IMR-90 (cell line): ENCODE measurements around the gene INPP5J. TPM values are rescaled to one million over a fixed set of nuclear protein-coding genes. Genes with fewer than 3 reads are reported as not detected.

ENCODE experiments used
- ATAC-seq: fragments of 200-7000 bp; cut with Tn5 transposase; 2 replicates; pipeline ENCODE4 v1.9.1; 2020; ENCODE audit warnings: low read depth, mild to moderate bottlenecking, moderate library complexity
- BruUV-seq: library from RNA; stranded (reverse); fragments of 400-500 nt; replicated peaks from 2 replicates; lab custom pipeline; 2021; lab: Mats Ljungman, UMichigan
- CTCF ChIA-PET: fragments of 300-600 bp; formaldehyde crosslinking; extraction: SDS; loops from one replicate; lab custom pipeline; 2021; ENCODE audit warnings: antibody characterized with exemption; lab: Yijun Ruan, JAX
- POLR2A ChIA-PET: fragments of 300-600 bp; sonication (Branson Sonifier 250); formaldehyde crosslinking; loops from one replicate; lab custom pipeline; 2022; ENCODE audit warnings: antibody characterized with exemption; ENCODE audit not compliant: unreplicated experiment; lab: Charles Lee
- DNase-seq: peaks from one replicate; pipeline ENCODE4 v3.0.0; 2013
- H2AFZ ChIP-seq: replicated peaks from 2 replicates; pipeline ENCODE3; 2013; ENCODE audit warnings: low read length, mild to moderate bottlenecking; ENCODE audit not compliant: poor library complexity
- H2AK5ac ChIP-seq: 2 replicates; pipeline ENCODE4 v1.6.1; 2013; ENCODE audit warnings: low read depth, low read length, inconsistent platforms
- H2AK9ac ChIP-seq: replicated peaks from 2 replicates; pipeline ENCODE3; 2013; ENCODE audit warnings: mild to moderate bottlenecking, low read depth, low read length, moderate library complexity; ENCODE audit not compliant: poor library complexity
- H2BK120ac ChIP-seq: 2 replicates; pipeline ENCODE4 v1.6.1; 2013; ENCODE audit warnings: low read depth, low read length, inconsistent platforms
- H2BK15ac ChIP-seq: 3 replicates; pipeline ENCODE4 v1.6.1; 2013; ENCODE audit warnings: low read depth, low read length, inconsistent platforms
- H2BK20ac ChIP-seq: 2 replicates; pipeline ENCODE4 v1.6.1; 2013; ENCODE audit warnings: low read depth, mild to moderate bottlenecking, inconsistent platforms, low read length, moderate library complexity
- H2BK5ac ChIP-seq: 2 replicates; pipeline ENCODE4 v1.6.1; 2013; ENCODE audit warnings: mild to moderate bottlenecking, low read depth, low read length, inconsistent platforms; ENCODE audit not compliant: poor library complexity, severe bottlenecking
- H3K14ac ChIP-seq: replicated peaks from 2 replicates; pipeline ENCODE4 v1.6.1; 2013; ENCODE audit warnings: low read depth, low read length, inconsistent platforms
- H3K18ac ChIP-seq: 2 replicates; pipeline ENCODE4 v1.6.1; 2013; ENCODE audit warnings: low read depth, low read length, control low read depth
- H3K23ac ChIP-seq: 2 replicates; pipeline ENCODE4 v1.6.1; 2013; ENCODE audit warnings: low read depth, low read length, inconsistent platforms
- H3K27ac ChIP-seq: 2 replicates; pipeline ENCODE4 v1.5.1; 2013; ENCODE audit warnings: mild to moderate bottlenecking, control low read depth, low read length; ENCODE audit not compliant: insufficient read depth
- H3K27me3 ChIP-seq: 2 replicates; pipeline ENCODE4 v1.6.1; 2013; ENCODE audit warnings: low read length; ENCODE audit not compliant: control insufficient read depth, insufficient read depth
- H3K36me3 ChIP-seq: 2 replicates; pipeline ENCODE4 v1.6.1; 2013; ENCODE audit warnings: low read length, mixed read lengths; ENCODE audit not compliant: control insufficient read depth, insufficient read depth
- H3K4ac ChIP-seq: 2 replicates; pipeline ENCODE4 v1.6.1; 2013; ENCODE audit warnings: low read depth, low read length, inconsistent platforms
- H3K4me1 ChIP-seq: 2 replicates; pipeline ENCODE4 v1.6.1; 2013; ENCODE audit warnings: low read length, mixed read lengths; ENCODE audit not compliant: control insufficient read depth, insufficient read depth
- H3K4me2 ChIP-seq: 2 replicates; pipeline ENCODE4 v1.6.1; 2013; ENCODE audit warnings: low read depth, mild to moderate bottlenecking, control low read depth, low read length, moderate library complexity
- H3K4me3 ChIP-seq: 2 replicates; pipeline ENCODE4 v1.5.1; 2013; ENCODE audit warnings: low read depth, mild to moderate bottlenecking, control low read depth, low read length, moderate library complexity; ENCODE audit not compliant: insufficient read depth
- H3K56ac ChIP-seq: 2 replicates; pipeline ENCODE4 v1.6.1; 2013; ENCODE audit warnings: low read length, inconsistent platforms; ENCODE audit not compliant: insufficient read depth; ENCODE audit errors: extremely low read depth
- H3K79me1 ChIP-seq, 2 experiments: 2 replicates each; pipeline ENCODE4 v1.6.1; 2013; ENCODE audit warnings: low read length in 2 of 2, inconsistent platforms in 1 of 2, low read depth in 1 of 2
- H3K9ac ChIP-seq: 2 replicates; pipeline ENCODE4 v1.6.1; 2013; ENCODE audit warnings: low read depth, low read length, control low read depth
- H3K9me1 ChIP-seq: 2 replicates; pipeline ENCODE4 v1.6.1; 2013; ENCODE audit warnings: low read length, inconsistent platforms; ENCODE audit not compliant: insufficient read depth
- H3K9me3 ChIP-seq: 2 replicates; pipeline ENCODE4 v1.6.1; 2013; ENCODE audit warnings: low read length; ENCODE audit not compliant: control insufficient read depth, insufficient read depth
- H4K20me1 ChIP-seq: 2 replicates; pipeline ENCODE4 v1.6.1; 2013; ENCODE audit warnings: low read length, inconsistent platforms; ENCODE audit not compliant: insufficient read depth
- H4K5ac ChIP-seq: 2 replicates; pipeline ENCODE4 v1.6.1; 2013; ENCODE audit warnings: mild to moderate bottlenecking, low read depth, low read length, control low read depth
- H4K8ac ChIP-seq, 2 experiments: 2 replicates each; pipeline ENCODE4 v1.6.1; 2013; ENCODE audit warnings: low read depth in 2 of 2, low read length in 2 of 2, control low read depth in 1 of 2, inconsistent platforms in 1 of 2
- H4K91ac ChIP-seq: 2 replicates; pipeline ENCODE4 v1.6.1; 2013; ENCODE audit warnings: low read depth, low read length, inconsistent platforms; ENCODE audit not compliant: insufficient read depth
- CEBPB ChIP-seq: IDR thresholded peaks from 2 replicates; pipeline ENCODE4 v1.6.1; 2012; ENCODE audit warnings: low read depth, low read length, improper control_type of control experiment
- CHD1 ChIP-seq: IDR thresholded peaks from 2 replicates; pipeline ENCODE4 v1.6.1; 2012; ENCODE audit warnings: low read depth, low read length, improper control_type of control experiment
- CTCF ChIP-seq: conservative IDR thresholded peaks from 2 replicates; pipeline ENCODE4 v1.5.1; 2012; ENCODE audit warnings: mild to moderate bottlenecking, low read depth, low read length, improper control_type of control experiment
- MAFK ChIP-seq: IDR thresholded peaks from 2 replicates; pipeline ENCODE4 v1.6.1; 2012; ENCODE audit warnings: low read depth, low read length, improper control_type of control experiment
- NFE2L2 ChIP-seq: fragments of 150-350 bp; IDR thresholded peaks from 2 replicates; pipeline ENCODE4 v1.6.1; 2016; ENCODE audit warnings: low read depth, mild to moderate bottlenecking, low read length
- POLR2A ChIP-seq: IDR thresholded peaks from 2 replicates; pipeline ENCODE4 v1.6.1; 2012; ENCODE audit warnings: mild to moderate bottlenecking, low read depth, low read length
- RAD21 ChIP-seq: IDR thresholded peaks from 2 replicates; pipeline ENCODE4 v1.6.1; 2012; ENCODE audit warnings: low read length, improper control_type of control experiment
- RCOR1 ChIP-seq: IDR thresholded peaks from 2 replicates; pipeline ENCODE4 v1.6.1; 2012; ENCODE audit warnings: mild to moderate bottlenecking, low read length, improper control_type of control experiment; ENCODE audit not compliant: insufficient replicate concordance
- RFX5 ChIP-seq: IDR thresholded peaks from 2 replicates; pipeline ENCODE4 v1.8.0; 2012; ENCODE audit warnings: low read depth, mild to moderate bottlenecking, low read length, moderate library complexity
- SMC3 ChIP-seq: fragments of 150-350 bp; IDR thresholded peaks from 2 replicates; pipeline ENCODE4 v1.6.1; 2016; ENCODE audit warnings: low read depth, mild to moderate bottlenecking, antibody characterized with exemption, low read length, moderate library complexity
- USF2 ChIP-seq: fragments of 150-350 bp; IDR thresholded peaks from 2 replicates; pipeline ENCODE4 v1.6.1; 2017; ENCODE audit warnings: mild to moderate bottlenecking, antibody characterized with exemption, low read length, low read depth
- WGBS, 2 experiments: methylation state at CpG; one replicate each; pipeline versions ENCODE4 v1.1.5 to v1.1.7; 2013; ENCODE audit warnings: missing lambda C conversion rate in 2 of 2; ENCODE audit not compliant: insufficient read length in 1 of 2; ENCODE audit errors: extremely low coverage in 2 of 2; 5-methylcytosine and 5-hydroxymethylcytosine counted together
- dilution Hi-C: fragments of 300-500 bp; cut with HindIII; formaldehyde crosslinking; loops from one replicate; pipeline ENCODE4 v1.14.3; 2018; ENCODE audit warnings: low sequenced_read_pairs; ENCODE audit not compliant: unreplicated experiment
- in situ Hi-C: fragments of 300-500 bp; cut with MboI; formaldehyde crosslinking; loops from 3 replicates; pipeline ENCODE4 v1.14.3; 2019; ENCODE audit warnings: low sequenced_read_pairs, inconsistent platforms, mixed read lengths
- intact Hi-C: fragments of 100-400 bp; cut with micrococcal nuclease; formaldehyde crosslinking; loops from 2 replicates; pipeline ENCODE4 v1.10.0; 2022
- polyA plus RNA-seq, 3 experiments: library from polyadenylated mRNA; depleted of rRNA; stranded (reverse); fragments of >200 nt; gene quantifications; 2 replicates each; pipeline ENCODE4 v1.2.3, GENCODE V29; 2012; ENCODE audit warnings: low replicate concordance in 1 of 3
- total RNA-seq: library from RNA; depleted of rRNA; stranded (reverse); fragments of >200 nt; gene quantifications from 2 replicates; pipeline ENCODE4 v1.2.3, GENCODE V29; 2012

INPP5J gene
- total and polyA plus RNA-seq, 2 of the 4 experiments (the other 2 are of a cell fraction), result 0.36 to 2.2 TPM

GRCh38 chr22:31083923-31084810, 38.6 kb upstream of the INPP5J start (continued):
- TF ChIP-seq RAD21, result no peak
- TF ChIP-seq NFE2L2, result no peak

- Histone ChIP-seq H2BK20ac (peak overlapping the region; percentile 47; the same call in 1 of the 2 replicates), H3K27me3 (no peaks in the 10 kb centered on the region), H3K9me1 (peaks cover 18% of the 10 kb centered on the region), H3K23ac (peak overlapping the region; percentile 98), H3K18ac (peak overlapping the region; percentile 96), H4K5ac (peak overlapping the region; percentile 95), H3K79me1 (peaks cover 36 to 94% of the 10 kb centered on the region in 2 experiments), H2BK5ac (peak overlapping the region; percentile 90), H3K56ac (peak overlapping the region; percentile 88), H2AK5ac (peak overlapping the region; percentile 99), H4K8ac (peak overlapping the region; percentile 88 to 98), H2AK9ac (peak overlapping the region; percentile 100), H3K4me1 (peaks cover 26% of the 10 kb centered on the region), H2BK15ac (peak overlapping the region; percentile 92; the same call in 1 of the 3 replicates), H3K4me3 (peak overlapping the region; percentile 80), H3K9ac (peak overlapping the region; percentile 95), H4K20me1 (peaks cover 15% of the 10 kb centered on the region), H3K4ac (peak overlapping the region; percentile 100), H3K27ac (peak overlapping the region; percentile 98), H3K9me3 (no peaks in the 10 kb centered on the region), H3K36me3 (peaks cover 38% of the 10 kb centered on the region), H3K4me2 (peak overlapping the region; percentile 99), H2BK120ac (peak overlapping the region; percentile 93), H4K91ac (peak overlapping the region; percentile 98), H2AFZ (peak overlapping the region; percentile 97), H3K14ac (peak overlapping the region; percentile 99)
- DNase-seq (peak; percentile 75), ATAC-seq (peak; percentile 71)
- in situ Hi-C loops (loop anchor here (5.0 kb wide), 1 partner anchor 138 kb away; no protein-coding TSS in a partner anchor), intact Hi-C loops (no loop called here), dilution Hi-C loops (no loop called here)
- ChIA-PET CTCF (interaction anchor here (1.6 to 4.0 kb wide), 2 partner anchors 48 to 132 kb away, joined by 3 to 10 read pairs; no protein-coding TSS in a partner anchor), POLR2A (interaction anchor here (0.6 to 0.7 kb wide), 3 partner anchors 9 to 119 kb away, joined by 3 to 4 read pairs (median 3); no protein-coding TSS in a partner anchor)
- WGBS, 2 experiments, result 2% methylated on average over 52 of the region's 69 CpGs; no CpG with 5 or more reads in 1 of the 2 experiments
- no TSS peak for BruUV-seq
- TF ChIP-seq CEBPB (no peak), CTCF (peak; percentile 75), POLR2A (peak; percentile 57; the same call in 1 of the 2 replicates), MAFK (no peak), USF2 (peak; percentile 56), SMC3 (peak; percentile 62; the same call in 1 of the 2 replicates), RCOR1 (no peak), CHD1 (no peak), RFX5 (no peak), NFE2L2 (no peak)
Observed at GRCh38 chr22:31084811-31085492, 37.8 kb upstream of the INPP5J start.
